ENCODE results near the gene EBF3.

EBF3 gene

GRCh38 chr10:129851941-129852640 is 112.0 kb downstream of the EBF3 start:
- no peaks in the 10 kb centered on the region for H3K9me3 ChIP-seq (ENCODE audit: low read depth, low read length)
- no peak for DNase-seq (ENCODE audit: low read depth, low spot score)

GRCh38 chr10:129850790-129851189 is 113.3 kb downstream of the EBF3 start:
- Histone ChIP-seq H3K9ac (ENCODE audit: insufficient read length) (no peak overlapping the region), H3K36me3 (ENCODE audit: insufficient read depth, low read length) (peaks cover 30% of the 10 kb centered on the region), H3K27ac (no peak overlapping the region), H3K9me3 (ENCODE audit: low read depth, low read length) (no peaks in the 10 kb centered on the region), H3K4me3 (no peak overlapping the region)
- no peak for DNase-seq (ENCODE audit: low read depth, low spot score)
- TF ChIP-seq FOXP2 (optimal IDR thresholded peaks at IDR 0.05; ENCODE audit: control extremely low read depth, extremely low read length, insufficient read depth) (no peak), POLR2AphosphoS5 (IDR thresholded peaks at IDR 0.05; ENCODE audit: borderline replicate concordance, low read depth, low read length) (no peak), EZH2 (IDR thresholded peaks at IDR 0.05) (no peak)

More at GRCh38 chr10:129851941-129852640, 112.0 kb downstream of the EBF3 start:
- H3K4me3 ChIP-seq = no peak overlapping the region
- H3K27ac ChIP-seq = no peak overlapping the region
- no peak overlapping the region for H3K9ac ChIP-seq (ENCODE audit: insufficient read length)
- H3K36me3 ChIP-seq (ENCODE audit: insufficient read depth, low read length) = peaks cover 36% of the 10 kb centered on the region
- no peak for TF ChIP-seq EZH2 (IDR thresholded peaks at IDR 0.05)
- TF ChIP-seq POLR2AphosphoS5 (IDR thresholded peaks at IDR 0.05; ENCODE audit: borderline replicate concordance, low read depth, low read length) = no peak
- no peak for TF ChIP-seq FOXP2 (optimal IDR thresholded peaks at IDR 0.05; ENCODE audit: control extremely low read depth, extremely low read length, insufficient read depth)

GRCh38 chr10:129850316-129850715 is 113.8 kb downstream of the EBF3 start:
- Histone ChIP-seq H3K36me3 (ENCODE audit: insufficient read depth, low read length) (peaks cover 29% of the 10 kb centered on the region), H3K9me3 (ENCODE audit: low read depth, low read length) (no peaks in the 10 kb centered on the region), H3K27ac (no peak overlapping the region), H3K4me3 (no peak overlapping the region), H3K9ac (ENCODE audit: insufficient read length) (no peak overlapping the region)
- no peak for DNase-seq (ENCODE audit: low read depth, low spot score)
- TF ChIP-seq POLR2AphosphoS5 (IDR thresholded peaks at IDR 0.05; ENCODE audit: borderline replicate concordance, low read depth, low read length) = no peak
- TF ChIP-seq EZH2 (IDR thresholded peaks at IDR 0.05) = no peak
- TF ChIP-seq FOXP2 (optimal IDR thresholded peaks at IDR 0.05; ENCODE audit: control extremely low read depth, extremely low read length, insufficient read depth) = no peak

GRCh38 chr10:129849853-129850252 is 114.2 kb downstream of the EBF3 start:
- Histone ChIP-seq H3K27ac (no peak overlapping the region), H3K4me3 (no peak overlapping the region)
- no peak for DNase-seq (ENCODE audit: low read depth, low spot score)

GRCh38 chr10:129849452-129849750 is 114.7 kb downstream of the EBF3 start:
- Histone ChIP-seq H3K27ac (no peak overlapping the region), H3K9me3 (ENCODE audit: low read depth, low read length) (no peaks in the 10 kb centered on the region), H3K9ac (ENCODE audit: insufficient read length) (no peak overlapping the region), H3K4me3 (no peak overlapping the region), H3K36me3 (ENCODE audit: insufficient read depth, low read length) (peaks cover 33% of the 10 kb centered on the region)
- TF ChIP-seq EZH2 (IDR thresholded peaks at IDR 0.05) (no peak), FOXP2 (optimal IDR thresholded peaks at IDR 0.05; ENCODE audit: control extremely low read depth, extremely low read length, insufficient read depth) (no peak), POLR2AphosphoS5 (IDR thresholded peaks at IDR 0.05; ENCODE audit: borderline replicate concordance, low read depth, low read length) (no peak)
- no peak for DNase-seq (ENCODE audit: low read depth, low spot score)

More at GRCh38 chr10:129849853-129850252, 114.2 kb downstream of the EBF3 start:
- H3K36me3 ChIP-seq (ENCODE audit: insufficient read depth, low read length) = peaks cover 29% of the 10 kb centered on the region
- no peaks in the 10 kb centered on the region for H3K9me3 ChIP-seq (ENCODE audit: low read depth, low read length)
- no peak for TF ChIP-seq FOXP2 (optimal IDR thresholded peaks at IDR 0.05; ENCODE audit: control extremely low read depth, extremely low read length, insufficient read depth)
- TF ChIP-seq EZH2 (IDR thresholded peaks at IDR 0.05) = no peak
- no peak for TF ChIP-seq POLR2AphosphoS5 (IDR thresholded peaks at IDR 0.05; ENCODE audit: borderline replicate concordance, low read depth, low read length)
- H3K9ac ChIP-seq (ENCODE audit: insufficient read length) = no peak overlapping the region

- TF ChIP-seq EZH2 (IDR thresholded peaks at IDR 0.05) = no peak
- no peak for TF ChIP-seq FOXP2 (optimal IDR thresholded peaks at IDR 0.05; ENCODE audit: control extremely low read depth, extremely low read length, insufficient read depth)
- TF ChIP-seq POLR2AphosphoS5 (IDR thresholded peaks at IDR 0.05; ENCODE audit: borderline replicate concordance, low read depth, low read length) = no peak
- Histone ChIP-seq H3K4me3 (no peak overlapping the region), H3K27ac (no peak overlapping the region), H3K9ac (ENCODE audit: insufficient read length) (no peak overlapping the region), H3K36me3 (ENCODE audit: insufficient read depth, low read length) (peaks cover 39% of the 10 kb centered on the region), H3K9me3 (ENCODE audit: low read depth, low read length) (no peaks in the 10 kb centered on the region)
- no peak for DNase-seq (ENCODE audit: low read depth, low spot score)
These were observed 115.2 kb downstream of the EBF3 start for GRCh38 chr10:129848696-129849451.

GRCh38 chr10:129847741-129848483 is 116.2 kb downstream of the EBF3 start:
- TF ChIP-seq EZH2 (IDR thresholded peaks at IDR 0.05) (no peak), POLR2AphosphoS5 (IDR thresholded peaks at IDR 0.05; ENCODE audit: borderline replicate concordance, low read depth, low read length) (no peak), FOXP2 (optimal IDR thresholded peaks at IDR 0.05; ENCODE audit: control extremely low read depth, extremely low read length, insufficient read depth) (no peak)
- Histone ChIP-seq H3K27ac (no peak overlapping the region), H3K9me3 (ENCODE audit: low read depth, low read length) (no peaks in the 10 kb centered on the region), H3K4me3 (no peak overlapping the region), H3K36me3 (ENCODE audit: insufficient read depth, low read length) (peaks cover 48% of the 10 kb centered on the region), H3K9ac (ENCODE audit: insufficient read length) (no peak overlapping the region)
- no peak for DNase-seq (ENCODE audit: low read depth, low spot score)

GRCh38 chr10:129846991-129847391 is 117.1 kb downstream of the EBF3 start:
- peaks cover 54% of the 10 kb centered on the region for H3K36me3 ChIP-seq (ENCODE audit: insufficient read depth, low read length)
- no peak overlapping the region for H3K9ac ChIP-seq (ENCODE audit: insufficient read length)
- no peak overlapping the region for H3K27ac ChIP-seq
- H3K9me3 ChIP-seq (ENCODE audit: low read depth, low read length) = no peaks in the 10 kb centered on the region
- no peak for TF ChIP-seq POLR2AphosphoS5 (IDR thresholded peaks at IDR 0.05; ENCODE audit: borderline replicate concordance, low read depth, low read length)
- DNase-seq (ENCODE audit: low read depth, low spot score) = no peak
- no peak overlapping the region for H3K4me3 ChIP-seq
